NCI-H187 treated with DMSO at 0.1 percent for 48 hours (cell line): ENCODE results near the gene SPATA31A1.
"Not testable (repeated sequence)": the region's sequence is repeated elsewhere in the genome, so short reads cannot be mapped to it uniquely, and the experiment has no call there.

Experiments
- DNase-seq: peaks from one replicate; lab custom pipeline; 2025; lab: John Stamatoyannopoulos, UW

SPATA31A1 gene

DNA sequence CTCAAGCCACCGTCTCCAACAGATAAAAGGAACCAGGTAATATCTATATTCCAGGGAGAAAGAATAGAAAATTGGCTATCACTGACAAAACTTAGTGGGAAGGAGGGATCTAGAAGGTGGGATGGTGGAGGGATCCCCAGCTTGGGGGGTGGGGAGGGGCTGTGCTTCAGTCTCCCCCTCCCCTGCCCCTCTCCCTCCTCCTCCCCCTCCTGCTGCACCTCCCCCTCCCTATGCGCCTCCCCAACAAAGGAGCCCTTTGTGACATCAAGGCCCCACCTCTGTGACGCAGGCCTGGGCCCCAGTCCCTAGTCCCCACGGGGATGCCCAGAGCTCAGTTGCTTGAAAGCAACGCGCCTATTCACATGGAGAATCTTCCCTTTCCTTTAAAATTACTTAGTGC, at the start of gene SPATA31A1:
Gene SPATA31A1, plus strand, starts transcription at position 301 of the 400 bp plus-strand sequence. Its CDS starts 62 bp downstream, at position 363.
- not testable (repeated sequence) for DNase-seq

- not testable (repeated sequence) for DNase-seq
Measured at GRCh38 chr9:39407261-39408204, 52.1 kb downstream of the SPATA31A1 start.

GRCh38 chr9:39411254-39411940, 55.9 kb downstream of the SPATA31A1 start:
- DNase-seq = not testable (repeated sequence)
